ENCODE results near the gene CPNE5. TPM values are rescaled to one million over a fixed set of nuclear protein-coding genes. Genes with fewer than 3 reads are reported as not detected.
"Not testable (repeated sequence)": the region's sequence is repeated elsewhere in the genome, so short reads cannot be mapped to it uniquely, and the experiment has no call there.

Gene CPNE5
- total RNA-seq, 1 donor from 2014 or later, result 6.9 TPM

DNA sequence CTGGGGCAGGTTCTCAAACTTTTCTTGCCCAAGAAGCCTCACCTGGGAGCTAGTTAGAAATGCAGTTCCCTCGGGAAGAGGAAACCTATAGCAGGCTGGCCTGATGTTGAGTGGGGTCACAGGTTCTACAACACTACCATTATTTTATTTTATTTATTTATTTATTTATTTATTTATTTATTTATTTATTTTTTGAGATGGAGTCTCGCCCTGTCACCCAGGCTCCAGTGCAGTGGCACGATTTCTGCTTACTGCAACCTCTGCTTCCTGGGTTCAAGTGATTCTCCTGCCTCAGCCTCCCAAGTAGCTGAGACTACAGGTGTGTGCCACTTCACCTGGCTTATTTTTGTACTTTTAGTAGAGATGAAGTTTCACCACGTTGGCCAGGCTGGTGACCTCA lies 115.3 kb downstream of the CPNE5 start:
- intact Hi-C loops (cut with DNase I); DNase-seq (ENCODE audit: low spot score); ATAC-seq: not testable (repeated sequence)

DNA sequence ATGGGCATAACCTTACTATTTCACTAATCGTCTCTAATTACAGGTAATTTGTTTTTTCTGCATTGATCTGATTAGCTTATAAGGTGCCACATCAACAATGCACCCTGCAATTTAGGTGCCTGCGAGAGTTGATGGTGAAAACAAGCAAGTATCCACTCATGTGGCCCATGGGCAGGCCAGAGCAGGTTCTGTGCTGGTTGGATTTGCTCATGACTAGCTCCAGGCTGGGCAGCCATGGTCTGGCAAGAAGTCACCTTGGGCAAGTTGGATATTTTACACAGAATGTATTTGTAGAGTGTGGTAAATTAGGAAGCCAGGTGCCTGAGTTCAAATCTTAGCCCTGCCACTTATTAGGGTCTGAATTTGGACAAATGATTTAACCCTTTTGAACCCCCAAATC lies 116.4 kb downstream of the CPNE5 start:
- intact Hi-C loops (cut with DNase I), result no loop called here
- DNase-seq (ENCODE audit: low spot score), result no peak
- no peak for ATAC-seq

DNA sequence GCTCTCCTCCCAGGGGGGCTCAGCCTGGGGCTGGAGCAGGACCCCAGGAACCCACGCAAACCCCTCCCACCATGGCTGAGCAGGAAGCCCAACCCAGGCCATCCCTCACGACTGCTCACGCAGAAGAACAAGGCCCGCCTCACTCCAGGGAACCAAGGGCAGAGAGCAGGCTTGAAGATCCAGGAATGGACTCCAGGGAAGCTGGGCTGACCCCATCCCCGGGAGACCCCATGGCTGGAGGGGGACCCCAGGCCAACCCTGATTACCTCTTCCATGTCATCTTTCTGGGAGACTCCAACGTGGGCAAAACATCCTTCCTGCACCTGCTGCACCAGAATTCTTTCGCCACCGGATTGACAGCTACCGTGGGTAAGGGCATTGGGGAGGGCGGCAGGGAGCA lies 116.9 kb downstream of the CPNE5 start:
- DNase-seq (ENCODE audit: low spot score), result no peak
- no peak for ATAC-seq
- intact Hi-C loops (cut with DNase I), result no loop called here

DNA sequence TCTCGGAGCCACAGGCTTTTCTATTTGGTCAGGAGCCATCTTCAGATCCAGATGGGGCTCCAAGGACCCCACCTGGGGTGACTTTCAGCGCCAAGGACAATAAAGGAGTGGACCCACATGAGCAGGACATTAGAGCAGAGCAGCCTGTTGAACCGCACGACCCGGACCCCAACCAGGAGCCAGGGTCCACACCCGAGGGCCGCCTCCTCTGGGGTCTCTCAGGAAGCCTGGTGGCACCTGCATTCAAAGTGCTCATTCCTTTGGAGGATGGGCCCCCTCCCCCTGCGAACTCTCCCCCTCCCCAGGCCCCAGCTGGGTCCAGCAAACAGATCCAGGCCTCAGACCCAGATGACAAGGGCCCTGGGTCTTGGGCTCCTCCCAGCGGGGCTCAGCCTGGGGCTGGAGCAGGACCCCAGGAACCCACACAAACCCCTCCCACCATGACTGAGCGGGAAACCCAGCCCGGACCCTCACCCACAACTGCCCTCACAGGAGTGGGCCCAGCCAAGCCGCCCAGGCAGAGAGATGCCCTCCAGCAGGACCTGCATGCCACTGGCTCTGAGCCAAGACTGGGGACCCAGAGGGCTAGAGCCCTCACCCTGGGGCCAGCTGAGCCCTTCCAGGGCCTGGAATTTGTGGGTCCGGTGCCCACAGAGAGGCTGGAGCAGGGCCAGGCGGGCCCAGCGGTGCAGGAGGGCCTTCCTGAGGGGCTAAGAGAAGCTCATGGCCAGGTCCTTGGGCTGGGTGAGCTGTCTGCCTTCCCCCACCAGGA lies 117.7 kb downstream of the CPNE5 start:
- intact Hi-C loops (cut with DNase I), result no loop called here
- ATAC-seq (no peak), DNase-seq (ENCODE audit: low spot score) (peak; percentile 64)

DNA sequence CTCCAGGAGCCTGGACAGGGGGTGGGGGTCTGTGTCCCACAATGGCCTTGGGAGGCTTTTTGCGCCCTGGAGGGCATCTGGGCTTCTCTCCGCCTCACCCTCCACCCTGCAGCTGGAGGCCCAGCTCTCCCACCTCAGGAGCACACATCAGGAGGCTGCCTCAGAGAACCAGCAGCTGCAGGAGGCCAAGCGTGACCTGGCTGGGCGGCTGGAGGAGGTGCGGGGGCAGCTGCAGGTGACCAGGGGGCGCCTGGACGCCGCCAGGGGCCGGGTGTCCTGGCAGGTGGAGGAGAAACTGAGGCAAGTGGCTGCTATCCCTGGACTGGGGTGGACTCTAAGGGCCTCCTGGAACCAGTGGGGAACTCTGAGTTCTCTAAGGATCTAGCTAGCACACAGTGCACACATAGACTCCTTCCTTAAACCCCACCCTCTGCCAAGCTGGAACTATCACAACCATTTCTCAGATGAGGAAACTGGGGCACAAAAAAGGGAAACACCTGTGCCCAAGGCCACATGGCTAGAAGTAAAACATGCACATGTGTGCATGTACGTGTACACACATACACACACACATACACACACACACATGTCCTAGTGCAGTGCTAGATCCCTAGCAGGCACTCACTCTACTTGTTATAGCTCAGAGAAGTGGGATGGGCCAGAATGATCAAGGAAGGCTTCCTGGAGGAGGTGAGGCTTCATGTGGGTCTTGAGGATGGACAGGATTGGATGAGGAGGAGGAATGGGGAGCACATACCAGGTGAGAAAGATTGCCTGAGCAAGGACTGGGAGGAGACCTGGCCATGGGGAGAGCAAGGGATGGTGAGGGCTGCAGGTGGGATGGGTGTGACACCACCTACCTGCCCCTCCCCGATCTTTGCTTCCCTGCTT lies 118.7 kb downstream of the CPNE5 start:
- intact Hi-C loops (cut with DNase I), result no loop called here
- DNase-seq (ENCODE audit: low spot score), result peak; percentile 49
- no peak for ATAC-seq

DNA sequence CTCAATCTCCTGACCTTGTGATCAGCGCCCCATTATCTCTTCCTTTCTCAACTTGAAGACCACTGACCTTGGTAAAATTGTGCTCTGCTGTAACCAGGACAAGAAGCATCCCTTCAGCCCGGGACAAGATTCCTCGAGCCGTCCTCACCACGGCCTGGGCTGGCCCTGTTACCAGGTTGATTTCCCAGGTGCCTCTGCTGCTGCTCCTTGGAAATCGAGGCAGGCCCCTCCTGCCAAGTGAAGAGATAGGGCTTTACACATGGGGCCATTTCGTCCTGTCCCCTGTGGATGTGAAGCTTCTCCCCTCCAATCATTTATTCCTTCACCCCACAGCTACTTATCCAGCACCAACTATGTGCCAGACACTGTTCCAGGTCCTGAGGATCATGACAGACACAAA lies 120.1 kb downstream of the CPNE5 start:
- intact Hi-C loops (cut with DNase I), result no loop called here
- ATAC-seq, result no peak

DNA sequence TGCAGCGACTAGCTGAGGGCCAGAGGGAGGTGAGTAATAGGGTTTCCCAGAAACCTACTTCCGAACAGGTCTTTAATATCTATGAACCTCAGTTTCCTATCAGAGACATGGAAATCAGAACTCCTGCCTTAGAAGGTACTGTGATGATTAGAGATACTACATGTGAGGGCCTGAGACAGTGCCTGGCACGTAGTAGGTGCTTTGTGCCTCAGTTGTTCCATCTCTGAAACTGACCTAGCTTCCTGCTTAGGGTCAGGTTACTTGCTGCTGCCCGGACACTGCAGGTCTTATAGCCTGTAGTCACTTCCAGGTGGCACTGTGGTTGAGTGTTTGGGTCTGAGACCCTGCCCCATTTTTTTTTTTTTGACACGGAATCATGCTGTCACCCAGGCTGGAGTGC lies 120.7 kb downstream of the CPNE5 start:
- ATAC-seq, result no peak
- intact Hi-C loops (cut with DNase I), result no loop called here
- DNase-seq (ENCODE audit: low spot score), result no peak

More for the DNA sequence above, 120.1 kb downstream of the CPNE5 start:
- peak; percentile 36 for DNase-seq (ENCODE audit: low spot score)

DNA sequence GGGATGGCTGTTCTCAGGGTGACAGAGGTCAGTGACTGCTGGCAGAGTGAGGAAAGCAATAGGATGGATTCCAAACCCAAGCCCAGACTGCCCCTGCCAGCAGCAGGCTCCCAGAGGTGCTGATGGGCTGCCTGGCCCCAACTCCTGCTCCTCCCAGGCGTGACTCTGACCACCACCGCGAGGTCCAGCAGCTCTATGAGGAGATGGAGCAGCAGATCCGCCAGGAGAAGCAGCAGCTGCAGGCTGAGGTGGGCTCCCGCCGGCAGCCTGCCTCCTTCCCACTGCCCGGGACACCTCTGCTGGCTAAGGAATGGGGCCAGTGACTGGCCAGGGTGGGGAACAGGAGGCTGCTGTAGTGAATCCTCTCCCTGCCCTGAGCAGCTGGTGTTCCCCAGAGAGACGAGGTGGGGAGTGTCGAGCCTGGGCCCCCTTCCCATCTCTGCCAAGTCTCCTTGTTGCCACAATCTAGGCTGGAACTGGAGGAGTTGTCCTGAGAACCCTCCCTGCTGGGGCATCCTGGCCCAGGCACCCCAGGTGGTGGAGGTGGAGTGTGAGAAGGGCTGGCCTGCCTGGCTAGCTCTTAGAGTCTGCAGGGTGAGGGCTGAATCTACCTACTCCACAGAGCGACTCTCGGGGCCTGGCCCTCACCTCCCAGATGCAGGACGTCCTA lies 121.2 kb downstream of the CPNE5 start:
- intact Hi-C loops (cut with DNase I), result no loop called here
- ATAC-seq, result no peak
- peak; percentile 37 for DNase-seq (ENCODE audit: low spot score)

DNA sequence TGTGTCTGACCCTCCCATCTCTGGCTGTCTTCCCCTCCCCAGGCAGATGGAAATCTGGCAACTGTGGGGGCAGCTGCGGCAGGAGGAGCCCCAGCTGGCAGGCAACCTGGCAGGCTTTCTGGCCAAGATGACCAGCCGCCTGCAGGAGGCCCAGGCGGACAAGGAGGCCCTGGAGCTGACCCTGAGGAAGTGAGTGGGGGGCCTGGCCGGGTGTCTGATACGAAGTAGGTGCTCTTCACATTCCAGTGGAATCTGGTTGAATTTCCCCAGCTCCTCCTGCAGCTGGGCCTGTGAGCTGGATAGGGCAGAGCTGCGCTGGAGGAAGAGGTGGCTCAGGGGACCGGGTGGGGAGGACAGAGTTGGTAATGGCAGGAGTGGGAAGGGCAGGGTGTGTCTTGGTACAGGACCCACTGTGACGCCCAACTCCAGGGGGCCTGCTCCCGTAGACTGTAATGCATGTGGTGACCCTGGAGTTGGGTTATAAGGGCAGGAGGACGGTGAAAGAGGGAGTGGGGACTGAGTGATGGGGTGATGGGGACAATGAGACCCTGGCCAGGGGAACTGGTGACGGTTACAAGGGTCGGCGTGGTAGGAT lies 121.9 kb downstream of the CPNE5 start:
- intact Hi-C loops (cut with DNase I), result no loop called here
- peak; percentile 43 for DNase-seq (ENCODE audit: low spot score)
- no peak for ATAC-seq

DNA sequence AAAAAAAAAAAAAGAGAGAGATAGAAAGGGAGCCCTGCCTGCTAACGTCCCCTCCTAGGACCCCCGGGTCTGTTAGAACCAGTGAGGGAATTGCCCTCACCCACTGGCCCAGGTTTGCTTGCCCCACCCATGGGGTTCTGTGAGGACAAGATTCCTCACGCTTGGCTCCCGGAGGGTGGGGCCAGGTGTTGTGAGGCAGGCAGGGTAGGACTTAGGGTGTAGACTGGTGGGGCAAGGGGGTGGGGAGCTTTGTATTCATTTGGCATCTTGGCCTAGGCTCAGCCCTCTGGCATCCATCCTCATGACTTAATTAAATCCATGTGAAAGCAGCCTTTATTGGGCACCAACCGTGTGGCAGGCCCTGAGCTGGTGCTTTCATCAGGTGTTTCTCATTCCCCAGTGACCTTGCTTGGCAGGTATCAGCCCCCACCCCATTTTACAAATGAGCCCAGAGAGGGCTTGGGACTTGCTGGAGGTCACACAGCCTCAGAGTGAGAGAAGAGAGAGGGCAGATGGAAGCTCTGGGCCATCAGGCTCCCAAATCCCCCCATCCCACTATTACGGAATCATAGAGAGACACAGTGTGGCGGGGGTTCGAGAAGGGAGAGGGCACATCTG lies 122.7 kb downstream of the CPNE5 start:
- DNase-seq (ENCODE audit: low spot score) (peak; percentile 45), ATAC-seq (no peak)
- intact Hi-C loops (cut with DNase I), result no loop called here

DNA sequence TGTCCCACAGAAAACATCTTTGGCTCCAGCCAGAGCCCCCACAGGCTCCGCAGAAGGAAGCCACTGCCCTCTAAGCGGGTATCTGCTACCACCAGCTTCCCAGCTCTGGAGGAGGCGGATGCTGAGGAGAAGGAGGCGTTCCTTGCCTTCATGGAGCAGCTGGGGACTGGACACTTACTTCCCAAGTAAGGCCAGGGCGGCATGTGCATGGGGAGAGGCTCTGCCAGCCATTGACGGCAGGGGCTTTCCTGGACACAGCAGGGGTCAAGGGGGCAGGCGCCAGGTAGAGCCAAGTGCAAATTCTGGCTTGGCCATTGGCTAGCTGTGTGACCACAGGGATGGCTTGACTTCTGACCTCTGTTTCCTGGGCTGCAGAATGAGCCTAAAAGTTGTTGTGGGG lies 123.8 kb downstream of the CPNE5 start:
- intact Hi-C loops (cut with DNase I), result no loop called here
- DNase-seq (ENCODE audit: low spot score), result no peak
- ATAC-seq, result no peak

DNA sequence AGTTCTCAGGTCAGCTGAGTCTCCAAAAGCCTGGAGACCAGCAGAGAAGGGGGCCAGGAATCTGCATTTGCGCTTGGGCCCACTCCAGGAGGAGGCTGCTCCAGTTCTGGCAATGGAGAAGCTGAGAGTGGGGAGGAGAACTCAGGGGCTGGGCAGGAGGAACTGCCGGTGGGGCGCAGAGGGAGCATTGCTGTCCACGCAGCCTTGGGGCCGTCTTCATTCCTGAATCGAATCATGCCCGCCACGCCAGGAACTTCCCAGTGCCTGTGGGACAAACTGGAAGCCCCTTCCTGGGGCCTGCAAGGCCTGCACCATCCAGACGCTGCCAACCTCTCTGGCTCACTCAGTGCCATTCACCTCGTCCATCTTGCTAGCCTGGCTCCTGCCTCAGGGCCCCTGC lies 124.7 kb downstream of the CPNE5 start:
- ATAC-seq (no peak), DNase-seq (ENCODE audit: low spot score) (no peak)
- intact Hi-C loops (cut with DNase I), result no loop called here

DNA sequence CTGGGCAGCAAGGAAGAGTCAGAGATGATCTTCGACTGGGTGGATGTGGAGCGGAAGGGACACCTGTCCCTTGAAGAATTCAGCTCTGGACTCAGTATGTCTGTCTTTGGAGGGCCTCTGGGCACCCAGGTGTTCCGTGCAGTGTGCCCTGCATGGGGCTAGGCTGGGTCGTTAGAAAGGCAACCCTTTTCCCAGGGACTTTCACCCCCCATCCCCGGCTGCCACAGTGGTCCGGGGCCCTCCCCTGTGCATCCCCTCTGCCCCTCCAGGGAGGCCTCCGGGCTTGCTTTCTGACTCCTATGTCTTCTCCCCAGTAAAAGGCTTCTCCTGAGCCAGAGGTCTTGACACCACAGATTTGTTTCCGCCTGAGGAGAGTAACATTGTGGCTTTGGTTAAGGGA lies 125.4 kb downstream of the CPNE5 start:
- DNase-seq (ENCODE audit: low spot score), result no peak
- intact Hi-C loops (cut with DNase I), result no loop called here
- no peak for ATAC-seq

DNA sequence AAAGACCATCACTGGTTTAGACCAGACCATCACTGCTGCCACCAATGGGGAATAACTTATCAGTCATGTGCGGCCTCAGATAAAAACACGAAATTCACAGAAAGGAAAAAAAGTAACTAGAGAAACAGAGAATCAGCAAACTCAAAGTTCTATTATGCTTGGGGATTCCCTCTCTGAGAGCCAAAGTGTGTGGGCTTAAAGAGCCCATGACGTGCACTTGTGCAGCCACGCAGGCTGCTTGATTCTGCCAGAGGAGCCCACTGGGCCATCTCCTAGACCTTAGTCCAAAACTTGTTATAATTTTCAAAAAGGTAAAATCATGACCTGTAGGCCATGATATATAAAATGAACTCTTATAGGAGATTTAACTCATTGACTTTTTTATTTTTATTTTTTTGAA lies 126.4 kb downstream of the CPNE5 start:
- DNase-seq (ENCODE audit: low spot score) (no peak), ATAC-seq (no peak)
- intact Hi-C loops (cut with DNase I), result no loop called here

DNA sequence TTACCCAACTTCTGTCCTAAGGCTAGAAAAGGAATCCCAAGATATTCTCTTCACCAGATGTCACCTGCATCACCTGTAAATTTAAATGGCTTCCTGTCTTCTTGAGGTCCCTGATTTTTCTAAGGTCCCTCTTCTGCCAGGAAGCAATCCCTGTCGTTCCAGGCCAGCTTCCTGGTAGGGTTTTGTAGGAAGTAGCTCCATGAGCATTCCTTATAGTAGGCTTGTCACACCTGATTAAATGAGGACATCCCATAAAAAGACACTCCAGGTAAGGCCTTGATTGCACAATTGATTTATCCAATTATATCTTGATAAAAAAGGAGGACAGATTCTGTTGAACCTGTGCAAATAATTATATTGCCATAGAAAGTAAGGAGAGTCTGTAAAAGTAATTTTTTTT lies 132.9 kb downstream of the CPNE5 start:
- ATAC-seq (no peak), DNase-seq (ENCODE audit: low spot score) (no peak)
- intact Hi-C loops (cut with DNase I), result no loop called here

DNA sequence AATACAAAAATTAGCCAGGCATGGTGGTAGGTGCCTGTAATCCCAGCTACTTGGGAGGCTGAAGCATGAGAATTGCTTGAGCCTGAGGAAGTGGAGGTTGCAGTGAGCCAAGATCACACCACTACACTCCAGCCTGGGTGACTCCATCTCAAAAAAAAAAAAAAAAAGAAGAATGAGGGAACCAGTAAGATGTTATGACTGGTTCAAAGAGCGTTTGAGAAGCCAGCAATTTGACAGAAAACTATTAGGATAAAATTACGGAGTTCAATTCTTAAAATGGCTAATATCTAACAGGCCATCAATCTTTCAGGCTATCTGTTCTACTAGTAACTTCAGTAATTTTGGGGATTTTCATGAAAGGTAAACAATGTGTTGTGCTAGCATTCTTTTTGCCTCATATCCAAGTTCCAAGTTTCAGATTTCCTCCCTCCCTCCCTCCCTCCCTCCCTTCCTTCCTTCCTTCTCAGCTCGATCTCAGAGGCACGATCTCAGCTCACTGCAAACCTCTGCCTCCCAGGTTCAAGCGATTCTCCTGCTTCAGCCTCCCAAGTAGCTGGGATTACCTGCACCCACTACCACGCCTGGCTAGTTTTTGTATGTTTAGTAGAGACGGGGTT lies 134.2 kb downstream of the CPNE5 start:
- ATAC-seq; intact Hi-C loops (cut with DNase I); DNase-seq (ENCODE audit: low spot score): not testable (repeated sequence)

DNA sequence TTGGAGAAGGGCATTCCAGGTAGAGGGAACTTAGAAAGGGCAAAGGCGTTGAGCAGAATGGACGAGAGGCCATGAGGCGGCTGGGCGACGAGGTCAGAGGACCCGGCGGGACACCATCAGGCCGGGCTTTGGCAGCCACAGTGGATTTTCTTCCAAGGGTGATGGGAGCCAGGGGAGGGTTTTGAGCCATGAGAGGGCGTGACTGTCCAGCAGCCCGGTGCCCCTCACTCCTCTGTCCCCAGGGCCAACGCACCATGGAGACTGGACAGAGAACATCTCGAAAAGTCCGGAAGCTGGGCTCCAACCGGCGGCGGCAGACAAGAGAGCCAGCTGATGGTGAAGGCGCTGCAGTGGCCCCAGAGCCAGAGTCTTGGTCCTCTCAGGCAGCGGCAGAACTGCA lies 135.3 kb downstream of the CPNE5 start:
- DNase-seq (ENCODE audit: low spot score) (no peak), ATAC-seq (no peak)
- intact Hi-C loops (cut with DNase I), result no loop called here

DNA sequence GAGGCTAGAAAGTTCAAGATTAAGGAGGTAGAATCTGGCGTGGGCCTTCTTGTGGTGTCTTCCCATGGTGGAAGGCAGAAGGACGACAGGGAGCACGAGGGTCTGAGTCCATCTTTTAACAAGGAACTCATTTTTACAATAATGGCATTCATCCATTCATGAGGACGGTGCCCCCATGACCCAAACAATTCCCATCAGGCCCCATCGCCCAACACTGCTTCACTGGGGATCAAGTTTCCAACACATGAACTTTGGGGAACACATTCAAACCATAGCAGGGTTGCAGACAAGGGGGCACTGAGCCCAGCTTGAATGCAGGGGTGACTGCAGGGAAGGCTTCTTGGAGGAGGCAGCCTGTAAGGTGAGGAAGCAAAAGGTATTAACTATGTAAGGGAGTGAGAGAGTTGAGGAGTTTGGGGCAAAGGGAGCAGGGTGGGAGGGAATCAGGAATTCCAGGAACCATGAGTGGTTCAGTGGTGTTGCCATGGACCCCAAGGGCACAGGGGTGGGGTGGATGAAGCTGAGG lies 136.1 kb downstream of the CPNE5 start:
- ATAC-seq (no peak), DNase-seq (ENCODE audit: low spot score) (no peak)
- intact Hi-C loops (cut with DNase I), result no loop called here
